GM23338 (cell line): Measurements from ENCODE around the gene CCDC6. TPM values are rescaled to one million over a fixed set of nuclear protein-coding genes. Genes with fewer than 3 reads are reported as not detected.
A peak's percentile ranks its signal among the peaks of the same experiment; 100 is the strongest.

Experiments used
- ATAC-seq: fragments of 200-7000 bp; cut with Tn5 transposase; 3 replicates; pipeline ENCODE4 v1.9.1; 2020
- DNase-seq: peaks from one replicate; pipeline ENCODE4 v3.0.0-alpha.2; 2015; ENCODE audit warnings: low spot score
- H2AFZ ChIP-seq: fragments of 200-600 bp; sonication (generic); 2 replicates; pipeline ENCODE4 v1.8.0; 2016; ENCODE audit warnings: antibody characterized with exemption, mild to moderate bottlenecking, moderate library complexity
- H3F3A ChIP-seq: fragments of 200-600 bp; sonication (generic); replicated peaks from 2 replicates; pipeline ENCODE4 v1.8.0; 2017; ENCODE audit warnings: antibody characterized with exemption, mixed run types, low read depth
- H3K27ac ChIP-seq: fragments of 200-600 bp; sonication (generic); 2 replicates; pipeline ENCODE4 v1.6.1; 2016; ENCODE audit warnings: low read depth
- H3K27me3 ChIP-seq: fragments of 200-600 bp; sonication (generic); 2 replicates; pipeline ENCODE4 v1.8.0; 2016; ENCODE audit warnings: mild to moderate bottlenecking, mixed run types, moderate library complexity; ENCODE audit not compliant: insufficient read depth
- H3K36me3 ChIP-seq: fragments of 200-600 bp; sonication (generic); 2 replicates; pipeline ENCODE4 v1.8.0; 2016; ENCODE audit warnings: mild to moderate bottlenecking; ENCODE audit not compliant: insufficient read depth
- H3K4me1 ChIP-seq: fragments of 200-600 bp; sonication (generic); 2 replicates; pipeline ENCODE4 v1.8.0; 2016; ENCODE audit warnings: mild to moderate bottlenecking, moderate library complexity; ENCODE audit not compliant: insufficient read depth
- H3K4me2 ChIP-seq: fragments of 200-600 bp; sonication (generic); 2 replicates; pipeline ENCODE4 v1.7.1; 2017; ENCODE audit warnings: mixed run types
- H3K4me3 ChIP-seq: fragments of 200-600 bp; sonication (generic); 2 replicates; pipeline ENCODE4 v1.6.1; 2016; ENCODE audit warnings: mixed run types
- H3K79me2 ChIP-seq: fragments of 200-600 bp; sonication (generic); replicated peaks from 2 replicates; pipeline ENCODE4 v1.8.0; 2017; ENCODE audit warnings: mild to moderate bottlenecking; ENCODE audit not compliant: insufficient read depth
- H3K9me2 ChIP-seq: fragments of 200-600 bp; sonication (generic); 2 replicates; pipeline ENCODE4 v1.8.0; 2017; ENCODE audit not compliant: insufficient read depth
- H4K20me1 ChIP-seq: fragments of 200-600 bp; sonication (generic); replicated peaks from 2 replicates; pipeline ENCODE4 v1.8.0; 2017; ENCODE audit warnings: mild to moderate bottlenecking; ENCODE audit not compliant: insufficient read depth
- H3K27ac Mint-ChIP-seq: 2 replicates; pipeline ENCODE4 v1.8.0; 2020; ENCODE audit warnings: inconsistent platforms, mild to moderate bottlenecking, moderate library complexity, mixed read lengths
- H3K27me3 Mint-ChIP-seq: 3 replicates; pipeline ENCODE4 v1.8.0; 2022; ENCODE audit warnings: low read depth, mild to moderate bottlenecking, moderate library complexity, mixed read lengths, inconsistent platforms; ENCODE audit not compliant: insufficient read depth, poor library complexity
- H3K36me3 Mint-ChIP-seq: 3 replicates; pipeline ENCODE4 v1.8.0; 2021; ENCODE audit warnings: low read depth, mild to moderate bottlenecking, inconsistent platforms, moderate library complexity, mixed read lengths
- H3K4me1 Mint-ChIP-seq: 3 replicates; pipeline ENCODE4 v1.8.0; 2020; ENCODE audit warnings: mild to moderate bottlenecking, inconsistent platforms, mixed read lengths
- H3K4me3 Mint-ChIP-seq: 3 replicates; pipeline ENCODE4 v1.8.0; 2021; ENCODE audit warnings: moderate library complexity, mild to moderate bottlenecking, inconsistent platforms, mixed read lengths
- H3K9me3 Mint-ChIP-seq: 3 replicates; pipeline ENCODE4 v1.8.0; 2020; ENCODE audit warnings: moderate library complexity, mild to moderate bottlenecking, inconsistent platforms, mixed read lengths
- CREB1 ChIP-seq: fragments of 250-450 bp; sonication (Bioruptor Pico); IDR thresholded peaks from 2 replicates; pipeline ENCODE4 v1.5.0; 2020; ENCODE audit warnings: low read depth, mild to moderate bottlenecking, moderate library complexity
- EZH2 ChIP-seq: fragments of 200-600 bp; sonication (generic); IDR thresholded peaks from one replicate; pipeline ENCODE4 v1.8.0; 2017; ENCODE audit warnings: antibody characterized with exemption, mild to moderate bottlenecking, low read depth; ENCODE audit not compliant: unreplicated experiment
- EZH2phosphoT487 ChIP-seq: fragments of 200-600 bp; sonication (generic); IDR thresholded peaks from one replicate; pipeline ENCODE4 v1.8.1; 2018; ENCODE audit warnings: antibody characterized with exemption; ENCODE audit not compliant: unreplicated experiment
- JUNB ChIP-seq: IDR thresholded peaks from one replicate; pipeline ENCODE4 v1.6.1; 2016; ENCODE audit warnings: antibody characterized with exemption; ENCODE audit not compliant: unreplicated experiment
- NANOG ChIP-seq: IDR thresholded peaks from 2 replicates; pipeline ENCODE4 v1.6.1; 2016; ENCODE audit warnings: antibody characterized with exemption, borderline replicate concordance
- POLR2AphosphoS5 ChIP-seq: IDR thresholded peaks from 2 replicates; pipeline ENCODE4 v1.6.1; 2016; ENCODE audit warnings: antibody characterized with exemption, low read depth
- STAT1 ChIP-seq: IDR thresholded peaks from one replicate; pipeline ENCODE4 v1.6.1; 2016; ENCODE audit warnings: antibody characterized with exemption; ENCODE audit not compliant: unreplicated experiment
- ZNF114 ChIP-seq: fragments of 250-450 bp; sonication (Bioruptor Pico); IDR thresholded peaks from 2 replicates; pipeline ENCODE4 v1.5.0; 2020; ENCODE audit warnings: mild to moderate bottlenecking, moderate library complexity
- ZNF331 ChIP-seq: fragments of 250-450 bp; sonication (Bioruptor Pico); IDR thresholded peaks from 2 replicates; pipeline ENCODE4 v1.5.0; 2020; ENCODE audit warnings: low read depth, mild to moderate bottlenecking, moderate library complexity
- polyA plus RNA-seq: library from polyadenylated mRNA; unstranded; fragments of >200 nt; fragmentation: Nextera tagmentation; extraction: Ambion mirVana; gene quantifications from 2 replicates; pipeline ENCODE4 v1.2.1, GENCODE V29; 2016
- total RNA-seq: library from RNA; depleted of rRNA; stranded (reverse); fragments of >200 nt; shearing (Covaris generic); gene quantifications from 2 replicates; pipeline ENCODE4 v1.2.3, GENCODE V29; 2014
- TF ChIP-seq, protein P1 (sequence below): IDR thresholded peaks from 2 replicates; pipeline ENCODE4 v1.6.1; 2016; ENCODE audit warnings: antibody characterized with exemption
- TF ChIP-seq, protein P2 (sequence below): IDR thresholded peaks from one replicate; pipeline ENCODE4 v1.6.1; 2018; ENCODE audit warnings: antibody characterized with exemption; ENCODE audit not compliant: unreplicated experiment
- TF ChIP-seq, protein P3 (sequence below), 2 experiments: fragments of 200-600 bp in 1 of 2; sonication (generic) in 1 of 2; conservative IDR thresholded peaks; 2 replicates each; pipeline versions ENCODE4 v1.5.1 to v1.6.1; 2016 to 2017; ENCODE audit warnings: antibody characterized with exemption in 2 of 2, low read depth in 2 of 2, mild to moderate bottlenecking in 2 of 2, moderate library complexity in 1 of 2
- TF ChIP-seq, protein P4 (sequence below): fragments of 250-450 bp; sonication (Bioruptor Pico); IDR thresholded peaks from 2 replicates; pipeline ENCODE4 v1.5.0; 2020; ENCODE audit warnings: mild to moderate bottlenecking, moderate library complexity

Gene CCDC6
- total and polyA plus RNA-seq, 2 experiments from 2014 or later = 32.5 to 66.9 TPM

DNA sequence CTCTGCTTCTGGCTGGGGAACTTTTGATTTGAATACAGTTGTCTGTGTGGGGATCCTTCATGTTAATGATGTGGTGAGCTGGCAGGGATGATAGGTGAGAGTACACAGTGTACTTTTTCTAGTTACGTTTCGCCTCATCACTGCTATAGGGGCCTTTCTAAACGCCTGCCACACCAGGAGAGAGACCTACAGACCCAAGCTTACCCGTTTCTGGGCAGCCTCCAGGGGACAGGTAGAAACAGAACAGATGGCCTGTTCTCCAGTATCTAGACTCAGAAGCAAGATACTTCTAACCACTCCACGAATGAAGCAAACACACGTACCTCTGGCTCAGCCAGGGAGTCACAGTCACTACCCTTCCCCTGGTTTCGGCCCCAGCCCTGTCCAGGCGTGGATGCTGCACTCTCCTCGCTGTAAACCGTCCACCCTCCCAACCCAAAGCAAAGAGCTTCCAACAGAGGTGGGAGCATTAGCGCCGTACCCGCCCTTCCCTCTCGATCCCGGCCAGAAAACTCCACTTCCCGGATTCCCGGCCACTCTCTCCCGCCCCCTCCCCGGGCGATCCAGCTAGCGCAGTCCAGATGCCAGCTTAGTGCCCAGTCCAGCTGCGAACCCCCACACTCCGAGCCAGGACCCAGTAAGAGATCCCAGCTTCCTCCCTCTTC lies 1.2 kb downstream of the CCDC6 start:
- Mint-ChIP-seq H3K27me3 (peaks cover 2% of the 10 kb centered on the region), H3K36me3 (peaks cover 7% of the 10 kb centered on the region), H3K4me1 (peaks cover 61% of the 10 kb centered on the region), H3K4me3 (peak overlapping the region; percentile 99), H3K27ac (peak overlapping the region; percentile 93), H3K9me3 (no peaks in the 10 kb centered on the region)
- H3K36me3 ChIP-seq = no peaks in the 10 kb centered on the region; the same call in 1 of the 2 replicates
- H3K4me2 ChIP-seq = peak overlapping the region; percentile 62
- H3K4me1 ChIP-seq = peaks cover 34% of the 10 kb centered on the region
- H3K79me2 ChIP-seq = peaks cover 58% of the 10 kb centered on the region
- H3F3A ChIP-seq = no peaks in the 10 kb centered on the region
- no peak overlapping the region; the same call in 1 of the 2 replicates for H3K27ac ChIP-seq
- DNase-seq (peak; percentile 80), ATAC-seq (peak; percentile 11)
- no peaks in the 10 kb centered on the region for H3K27me3 ChIP-seq
- no peaks in the 10 kb centered on the region for H3K9me2 ChIP-seq
- TF ChIP-seq NANOG (no peak), ZNF114 (CRISPR knock-in tag) (no peak), JUNB (no peak), STAT1 (no peak), CREB1 (CRISPR knock-in tag) (no peak), ZNF331 (CRISPR knock-in tag) (no peak), EZH2phosphoT487 (no peak), POLR2AphosphoS5 (no peak), EZH2 (no peak)
- TF ChIP-seq, protein P1, sequence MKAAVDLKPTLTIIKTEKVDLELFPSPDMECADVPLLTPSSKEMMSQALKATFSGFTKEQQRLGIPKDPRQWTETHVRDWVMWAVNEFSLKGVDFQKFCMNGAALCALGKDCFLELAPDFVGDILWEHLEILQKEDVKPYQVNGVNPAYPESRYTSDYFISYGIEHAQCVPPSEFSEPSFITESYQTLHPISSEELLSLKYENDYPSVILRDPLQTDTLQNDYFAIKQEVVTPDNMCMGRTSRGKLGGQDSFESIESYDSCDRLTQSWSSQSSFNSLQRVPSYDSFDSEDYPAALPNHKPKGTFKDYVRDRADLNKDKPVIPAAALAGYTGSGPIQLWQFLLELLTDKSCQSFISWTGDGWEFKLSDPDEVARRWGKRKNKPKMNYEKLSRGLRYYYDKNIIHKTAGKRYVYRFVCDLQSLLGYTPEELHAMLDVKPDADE = no peak
- TF ChIP-seq, protein P2, sequence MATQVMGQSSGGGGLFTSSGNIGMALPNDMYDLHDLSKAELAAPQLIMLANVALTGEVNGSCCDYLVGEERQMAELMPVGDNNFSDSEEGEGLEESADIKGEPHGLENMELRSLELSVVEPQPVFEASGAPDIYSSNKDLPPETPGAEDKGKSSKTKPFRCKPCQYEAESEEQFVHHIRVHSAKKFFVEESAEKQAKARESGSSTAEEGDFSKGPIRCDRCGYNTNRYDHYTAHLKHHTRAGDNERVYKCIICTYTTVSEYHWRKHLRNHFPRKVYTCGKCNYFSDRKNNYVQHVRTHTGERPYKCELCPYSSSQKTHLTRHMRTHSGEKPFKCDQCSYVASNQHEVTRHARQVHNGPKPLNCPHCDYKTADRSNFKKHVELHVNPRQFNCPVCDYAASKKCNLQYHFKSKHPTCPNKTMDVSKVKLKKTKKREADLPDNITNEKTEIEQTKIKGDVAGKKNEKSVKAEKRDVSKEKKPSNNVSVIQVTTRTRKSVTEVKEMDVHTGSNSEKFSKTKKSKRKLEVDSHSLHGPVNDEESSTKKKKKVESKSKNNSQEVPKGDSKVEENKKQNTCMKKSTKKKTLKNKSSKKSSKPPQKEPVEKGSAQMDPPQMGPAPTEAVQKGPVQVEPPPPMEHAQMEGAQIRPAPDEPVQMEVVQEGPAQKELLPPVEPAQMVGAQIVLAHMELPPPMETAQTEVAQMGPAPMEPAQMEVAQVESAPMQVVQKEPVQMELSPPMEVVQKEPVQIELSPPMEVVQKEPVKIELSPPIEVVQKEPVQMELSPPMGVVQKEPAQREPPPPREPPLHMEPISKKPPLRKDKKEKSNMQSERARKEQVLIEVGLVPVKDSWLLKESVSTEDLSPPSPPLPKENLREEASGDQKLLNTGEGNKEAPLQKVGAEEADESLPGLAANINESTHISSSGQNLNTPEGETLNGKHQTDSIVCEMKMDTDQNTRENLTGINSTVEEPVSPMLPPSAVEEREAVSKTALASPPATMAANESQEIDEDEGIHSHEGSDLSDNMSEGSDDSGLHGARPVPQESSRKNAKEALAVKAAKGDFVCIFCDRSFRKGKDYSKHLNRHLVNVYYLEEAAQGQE = no peak
- TF ChIP-seq, protein P3, sequence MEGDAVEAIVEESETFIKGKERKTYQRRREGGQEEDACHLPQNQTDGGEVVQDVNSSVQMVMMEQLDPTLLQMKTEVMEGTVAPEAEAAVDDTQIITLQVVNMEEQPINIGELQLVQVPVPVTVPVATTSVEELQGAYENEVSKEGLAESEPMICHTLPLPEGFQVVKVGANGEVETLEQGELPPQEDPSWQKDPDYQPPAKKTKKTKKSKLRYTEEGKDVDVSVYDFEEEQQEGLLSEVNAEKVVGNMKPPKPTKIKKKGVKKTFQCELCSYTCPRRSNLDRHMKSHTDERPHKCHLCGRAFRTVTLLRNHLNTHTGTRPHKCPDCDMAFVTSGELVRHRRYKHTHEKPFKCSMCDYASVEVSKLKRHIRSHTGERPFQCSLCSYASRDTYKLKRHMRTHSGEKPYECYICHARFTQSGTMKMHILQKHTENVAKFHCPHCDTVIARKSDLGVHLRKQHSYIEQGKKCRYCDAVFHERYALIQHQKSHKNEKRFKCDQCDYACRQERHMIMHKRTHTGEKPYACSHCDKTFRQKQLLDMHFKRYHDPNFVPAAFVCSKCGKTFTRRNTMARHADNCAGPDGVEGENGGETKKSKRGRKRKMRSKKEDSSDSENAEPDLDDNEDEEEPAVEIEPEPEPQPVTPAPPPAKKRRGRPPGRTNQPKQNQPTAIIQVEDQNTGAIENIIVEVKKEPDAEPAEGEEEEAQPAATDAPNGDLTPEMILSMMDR (conservative IDR thresholded peaks at IDR 0.05; ENCODE audit: low read depth in 2 of 2) = no peak
- TF ChIP-seq, protein P4, sequence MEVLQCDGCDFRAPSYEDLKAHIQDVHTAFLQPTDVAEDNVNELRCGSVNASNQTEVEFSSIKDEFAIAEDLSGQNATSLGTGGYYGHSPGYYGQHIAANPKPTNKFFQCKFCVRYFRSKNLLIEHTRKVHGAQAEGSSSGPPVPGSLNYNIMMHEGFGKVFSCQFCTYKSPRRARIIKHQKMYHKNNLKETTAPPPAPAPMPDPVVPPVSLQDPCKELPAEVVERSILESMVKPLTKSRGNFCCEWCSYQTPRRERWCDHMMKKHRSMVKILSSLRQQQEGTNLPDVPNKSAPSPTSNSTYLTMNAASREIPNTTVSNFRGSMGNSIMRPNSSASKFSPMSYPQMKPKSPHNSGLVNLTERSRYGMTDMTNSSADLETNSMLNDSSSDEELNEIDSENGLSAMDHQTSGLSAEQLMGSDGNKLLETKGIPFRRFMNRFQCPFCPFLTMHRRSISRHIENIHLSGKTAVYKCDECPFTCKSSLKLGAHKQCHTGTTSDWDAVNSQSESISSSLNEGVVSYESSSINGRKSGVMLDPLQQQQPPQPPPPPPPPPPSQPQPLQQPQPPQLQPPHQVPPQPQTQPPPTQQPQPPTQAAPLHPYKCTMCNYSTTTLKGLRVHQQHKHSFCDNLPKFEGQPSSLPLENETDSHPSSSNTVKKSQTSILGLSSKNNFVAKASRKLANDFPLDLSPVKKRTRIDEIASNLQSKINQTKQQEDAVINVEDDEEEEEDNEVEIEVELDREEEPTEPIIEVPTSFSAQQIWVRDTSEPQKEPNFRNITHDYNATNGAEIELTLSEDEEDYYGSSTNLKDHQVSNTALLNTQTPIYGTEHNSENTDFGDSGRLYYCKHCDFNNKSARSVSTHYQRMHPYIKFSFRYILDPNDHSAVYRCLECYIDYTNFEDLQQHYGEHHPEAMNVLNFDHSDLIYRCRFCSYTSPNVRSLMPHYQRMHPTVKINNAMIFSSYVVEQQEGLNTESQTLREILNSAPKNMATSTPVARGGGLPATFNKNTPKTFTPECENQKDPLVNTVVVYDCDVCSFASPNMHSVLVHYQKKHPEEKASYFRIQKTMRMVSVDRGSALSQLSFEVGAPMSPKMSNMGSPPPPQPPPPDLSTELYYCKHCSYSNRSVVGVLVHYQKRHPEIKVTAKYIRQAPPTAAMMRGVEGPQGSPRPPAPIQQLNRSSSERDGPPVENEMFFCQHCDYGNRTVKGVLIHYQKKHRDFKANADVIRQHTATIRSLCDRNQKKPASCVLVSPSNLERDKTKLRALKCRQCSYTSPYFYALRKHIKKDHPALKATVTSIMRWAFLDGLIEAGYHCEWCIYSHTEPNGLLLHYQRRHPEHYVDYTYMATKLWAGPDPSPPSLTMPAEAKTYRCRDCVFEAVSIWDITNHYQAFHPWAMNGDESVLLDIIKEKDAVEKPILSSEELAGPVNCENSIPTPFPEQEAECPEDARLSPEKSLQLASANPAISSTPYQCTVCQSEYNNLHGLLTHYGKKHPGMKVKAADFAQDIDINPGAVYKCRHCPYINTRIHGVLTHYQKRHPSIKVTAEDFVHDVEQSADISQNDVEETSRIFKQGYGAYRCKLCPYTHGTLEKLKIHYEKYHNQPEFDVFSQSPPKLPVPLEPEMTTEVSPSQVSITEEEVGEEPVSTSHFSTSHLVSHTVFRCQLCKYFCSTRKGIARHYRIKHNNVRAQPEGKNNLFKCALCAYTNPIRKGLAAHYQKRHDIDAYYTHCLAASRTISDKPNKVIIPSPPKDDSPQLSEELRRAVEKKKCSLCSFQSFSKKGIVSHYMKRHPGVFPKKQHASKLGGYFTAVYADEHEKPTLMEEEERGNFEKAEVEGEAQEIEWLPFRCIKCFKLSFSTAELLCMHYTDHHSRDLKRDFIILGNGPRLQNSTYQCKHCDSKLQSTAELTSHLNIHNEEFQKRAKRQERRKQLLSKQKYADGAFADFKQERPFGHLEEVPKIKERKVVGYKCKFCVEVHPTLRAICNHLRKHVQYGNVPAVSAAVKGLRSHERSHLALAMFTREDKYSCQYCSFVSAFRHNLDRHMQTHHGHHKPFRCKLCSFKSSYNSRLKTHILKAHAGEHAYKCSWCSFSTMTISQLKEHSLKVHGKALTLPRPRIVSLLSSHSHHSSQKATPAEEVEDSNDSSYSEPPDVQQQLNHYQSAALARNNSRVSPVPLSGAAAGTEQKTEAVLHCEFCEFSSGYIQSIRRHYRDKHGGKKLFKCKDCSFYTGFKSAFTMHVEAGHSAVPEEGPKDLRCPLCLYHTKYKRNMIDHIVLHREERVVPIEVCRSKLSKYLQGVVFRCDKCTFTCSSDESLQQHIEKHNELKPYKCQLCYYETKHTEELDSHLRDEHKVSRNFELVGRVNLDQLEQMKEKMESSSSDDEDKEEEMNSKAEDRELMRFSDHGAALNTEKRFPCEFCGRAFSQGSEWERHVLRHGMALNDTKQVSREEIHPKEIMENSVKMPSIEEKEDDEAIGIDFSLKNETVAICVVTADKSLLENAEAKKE (CRISPR knock-in tag) = no peak
- H2AFZ ChIP-seq = no peak overlapping the region
- peaks cover 42% of the 10 kb centered on the region for H4K20me1 ChIP-seq
- H3K4me3 ChIP-seq = peak overlapping the region; percentile 77
